Measurements from ENCODE around the gene SNX9.
"Not testable (repeated sequence)": the region's sequence is repeated elsewhere in the genome, so short reads cannot be mapped to it uniquely, and the experiment has no call there.

GRCh38 chr6:157950899-157951298 lies 127.9 kb downstream of the SNX9 start:
- not testable (repeated sequence) for TF ChIP-seq EZH2 (IDR thresholded peaks at IDR 0.05; ENCODE audit: insufficient read depth, low read length); CTCF (IDR thresholded peaks at IDR 0.05; ENCODE audit: insufficient read depth, low read depth, low read length)
